Vagina (tissue), 2 donors: ENCODE results near the gene C2orf49.

Experiments
- POLR2A ChIP-seq, 2 donors: fragments of 450-650 bp; IDR thresholded peaks; one replicate each; pipeline ENCODE4 v1.6.1; 2017; ENCODE audit warnings: antibody characterized with exemption in 2 of 2, mild to moderate bottlenecking in 2 of 2, moderate library complexity in 2 of 2
- TF ChIP-seq, protein P1 (sequence below), 3 experiments: fragments of 450-650 bp in 2 of 3; fragments of 200-600 bp in 1 of 3; sonication (generic) in 1 of 3; IDR thresholded peaks; one replicate each; pipeline ENCODE4 v1.5.1; 2017 to 2019; ENCODE audit warnings: antibody characterized with exemption in 3 of 3, mild to moderate bottlenecking in 2 of 3, moderate library complexity in 2 of 3

DNA sequence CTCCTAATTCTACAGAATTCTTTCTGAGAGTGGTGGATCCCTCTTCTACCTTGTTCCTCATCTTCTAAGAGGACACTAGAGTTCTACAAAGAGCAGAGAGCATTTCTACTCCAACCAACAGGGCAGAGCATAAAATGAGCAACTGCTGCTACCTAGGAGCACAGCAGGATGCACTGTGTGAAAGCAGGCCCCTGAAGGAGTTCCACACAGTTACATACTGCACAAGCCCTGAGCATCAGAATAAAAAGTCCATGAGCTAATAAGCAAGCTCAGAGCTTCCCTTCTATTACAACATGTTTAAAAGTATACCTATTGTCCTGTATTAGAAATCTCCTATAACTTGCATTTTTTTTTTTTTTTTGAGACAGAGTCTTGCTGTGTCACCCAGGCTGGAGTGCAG is 53.1 kb downstream of the C2orf49 start:
- TF ChIP-seq, protein P1, sequence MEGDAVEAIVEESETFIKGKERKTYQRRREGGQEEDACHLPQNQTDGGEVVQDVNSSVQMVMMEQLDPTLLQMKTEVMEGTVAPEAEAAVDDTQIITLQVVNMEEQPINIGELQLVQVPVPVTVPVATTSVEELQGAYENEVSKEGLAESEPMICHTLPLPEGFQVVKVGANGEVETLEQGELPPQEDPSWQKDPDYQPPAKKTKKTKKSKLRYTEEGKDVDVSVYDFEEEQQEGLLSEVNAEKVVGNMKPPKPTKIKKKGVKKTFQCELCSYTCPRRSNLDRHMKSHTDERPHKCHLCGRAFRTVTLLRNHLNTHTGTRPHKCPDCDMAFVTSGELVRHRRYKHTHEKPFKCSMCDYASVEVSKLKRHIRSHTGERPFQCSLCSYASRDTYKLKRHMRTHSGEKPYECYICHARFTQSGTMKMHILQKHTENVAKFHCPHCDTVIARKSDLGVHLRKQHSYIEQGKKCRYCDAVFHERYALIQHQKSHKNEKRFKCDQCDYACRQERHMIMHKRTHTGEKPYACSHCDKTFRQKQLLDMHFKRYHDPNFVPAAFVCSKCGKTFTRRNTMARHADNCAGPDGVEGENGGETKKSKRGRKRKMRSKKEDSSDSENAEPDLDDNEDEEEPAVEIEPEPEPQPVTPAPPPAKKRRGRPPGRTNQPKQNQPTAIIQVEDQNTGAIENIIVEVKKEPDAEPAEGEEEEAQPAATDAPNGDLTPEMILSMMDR (IDR thresholded peaks at IDR 0.05), result no peak
- no peak for TF ChIP-seq POLR2A (IDR thresholded peaks at IDR 0.05)
